GM18502 (cell line): ENCODE results near the gene KRTAP4-7.
"Not testable (repeated sequence)": the region's sequence is repeated elsewhere in the genome, so short reads cannot be mapped to it uniquely, and the experiment has no call there.

ENCODE experiments used
- ATAC-seq: cut with Tn5 transposase; IDR thresholded peaks from one replicate; pipeline ENCODE4 v1.9.1; 2021; ENCODE audit warnings: mild to moderate bottlenecking; ENCODE audit not compliant: unreplicated experiment, poor library complexity

KRTAP4-7 gene

GRCh38 chr17:41105347-41105746 lies 21.4 kb downstream of the KRTAP4-7 start, which contains the start of gene KRTAP4-9:
Gene KRTAP4-9, plus strand, starts transcription at chr17:41105389. Its CDS starts 0 bp downstream, at chr17:41105389.
- ATAC-seq, result not testable (repeated sequence)

GRCh38 chr17:41107941-41108450 lies 24.0 kb downstream of the KRTAP4-7 start:
- no peak for ATAC-seq

GRCh38 chr17:41108728-41109386 lies 24.9 kb downstream of the KRTAP4-7 start:
- ATAC-seq, result not testable (repeated sequence)

GRCh38 chr17:41111151-41111885 lies 27.4 kb downstream of the KRTAP4-7 start:
- ATAC-seq, result no peak

- no peak for ATAC-seq
These were observed 32.3 kb downstream of the KRTAP4-7 start for GRCh38 chr17:41116297-41116696.

- not testable (repeated sequence) for ATAC-seq
These were observed 34.0 kb downstream of the KRTAP4-7 start, which contains the start of gene KRTAP4-11 for GRCh38 chr17:41117846-41118386. Gene KRTAP4-11, minus strand, starts transcription at chr17:41118373. Its CDS starts 58 bp downstream, at chr17:41118315.

GRCh38 chr17:41118721-41119120 lies 34.8 kb downstream of the KRTAP4-7 start:
- ATAC-seq, result no peak

GRCh38 chr17:41119696-41120690 lies 36.0 kb downstream of the KRTAP4-7 start:
- not testable (repeated sequence) for ATAC-seq

GRCh38 chr17:41121742-41122141 lies 37.8 kb downstream of the KRTAP4-7 start:
- no peak for ATAC-seq

GRCh38 chr17:41123292-41123990 lies 39.5 kb downstream of the KRTAP4-7 start:
- ATAC-seq, result not testable (repeated sequence)

GRCh38 chr17:41123991-41124371 lies 40.0 kb downstream of the KRTAP4-7 start, which contains the start of gene KRTAP4-12:
Gene KRTAP4-12, minus strand, starts transcription at chr17:41124182. Its CDS starts 60 bp downstream, at chr17:41124122.
- not testable (repeated sequence) for ATAC-seq

GRCh38 chr17:41125064-41125463 lies 41.1 kb downstream of the KRTAP4-7 start:
- no peak for ATAC-seq

GRCh38 chr17:41126412-41126811 lies 42.5 kb downstream of the KRTAP4-7 start:
- ATAC-seq, result no peak

GRCh38 chr17:41127371-41127770 lies 43.4 kb downstream of the KRTAP4-7 start:
- no peak for ATAC-seq

GRCh38 chr17:41131979-41132378 lies 48.0 kb downstream of the KRTAP4-7 start:
- no peak for ATAC-seq

- no peak for ATAC-seq
These were observed 50.2 kb downstream of the KRTAP4-7 start for GRCh38 chr17:41133880-41134735.
